NCI-H524 (cell line): ENCODE measurements around the gene MYL6B.
"Not testable (repeated sequence)": the region's sequence is repeated elsewhere in the genome, so short reads cannot be mapped to it uniquely, and the experiment has no call there.

Experiments used
- DNase-seq, 2 experiments: peaks; one replicate each; lab custom pipeline; 2025; lab: John Stamatoyannopoulos, UW

MYL6B gene

GRCh38 chr12:56152756-56153677 is 630 bp downstream of the MYL6B start:
- peak in 1 of 2 experiments; percentile 25 for DNase-seq

DNA sequence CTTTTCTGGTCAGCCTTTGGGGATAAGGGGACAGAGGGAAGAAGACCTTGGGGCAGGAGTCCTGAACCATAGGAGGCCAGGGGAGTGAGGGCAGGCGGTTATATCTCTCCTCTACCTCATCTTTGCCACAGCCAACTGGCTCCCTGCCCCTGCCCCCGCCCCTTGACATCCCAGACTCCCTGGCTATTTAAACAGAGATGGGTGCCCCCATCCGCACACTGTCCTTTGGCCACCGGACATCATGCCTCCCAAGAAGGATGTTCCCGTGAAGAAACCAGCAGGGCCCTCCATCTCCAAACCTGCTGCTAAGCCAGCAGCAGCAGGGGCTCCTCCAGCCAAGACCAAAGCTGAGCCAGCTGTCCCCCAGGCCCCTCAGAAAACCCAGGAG is 1.3 kb downstream of the MYL6B start:
- peak; percentile 16 to 59 for DNase-seq

GRCh38 chr12:56154246-56154771 is 1.9 kb downstream of the MYL6B start:
- peak; percentile 94 to 97 for DNase-seq

DNA sequence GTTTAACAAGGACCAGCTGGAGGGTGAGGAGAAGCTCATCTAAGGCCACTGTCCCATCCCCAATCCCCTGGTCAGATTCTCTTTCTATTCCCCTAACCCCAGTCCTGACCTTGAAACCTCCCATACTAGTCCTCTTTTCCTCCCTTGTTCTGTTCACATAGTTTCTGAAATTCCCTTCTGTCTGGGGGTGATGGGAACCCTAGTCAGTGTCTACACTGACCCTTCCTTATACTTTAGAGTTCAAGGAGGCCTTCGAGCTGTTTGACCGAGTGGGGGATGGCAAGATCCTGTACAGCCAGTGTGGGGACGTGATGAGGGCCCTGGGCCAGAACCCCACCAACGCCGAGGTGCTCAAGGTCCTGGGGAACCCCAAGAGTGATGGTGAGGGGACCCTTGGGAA is 2.4 kb downstream of the MYL6B start:
- no peak for DNase-seq

- no peak for DNase-seq
Measured at GRCh38 chr12:56155256-56155845, 3.0 kb downstream of the MYL6B start.

DNA sequence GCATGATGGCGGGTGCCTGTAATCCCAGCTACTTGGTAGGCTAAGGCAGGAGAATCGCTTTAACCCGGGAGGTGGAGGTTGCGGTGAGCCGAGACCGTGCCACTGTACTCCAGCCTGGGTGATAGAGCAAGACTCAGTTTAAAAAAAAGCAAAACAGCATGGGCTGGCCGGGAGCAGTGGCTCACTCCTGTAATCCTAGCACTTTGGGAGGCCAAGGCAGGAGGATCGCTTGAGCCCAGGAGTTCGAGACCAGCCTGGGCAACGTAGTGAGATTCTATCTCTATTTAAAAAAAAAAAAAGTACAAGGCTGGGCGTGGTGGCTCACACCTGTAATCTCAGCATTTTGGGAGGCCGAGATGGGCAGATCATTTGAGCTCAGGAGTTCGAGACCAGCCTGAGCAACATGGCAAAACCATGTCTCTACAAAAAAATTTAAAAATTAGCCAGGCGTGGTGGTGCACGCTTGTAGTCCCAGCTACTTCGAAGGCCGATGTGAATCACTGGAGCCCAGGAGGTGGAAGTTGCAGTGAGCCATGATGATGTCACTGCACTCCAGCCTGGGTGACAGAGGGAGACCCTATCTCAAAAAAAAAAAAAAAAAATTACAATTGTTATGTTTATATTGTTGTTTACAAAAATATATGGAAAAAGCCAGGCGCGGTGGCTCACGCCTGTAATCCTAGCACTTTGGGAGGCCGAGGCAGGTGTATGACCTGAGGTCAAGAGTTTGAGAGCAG is 4.2 kb downstream of the MYL6B start:
- not testable (repeated sequence) for DNase-seq

- peak; percentile 77 to 85 for DNase-seq
Measured at GRCh38 chr12:56157201-56158028, 5.0 kb downstream of the MYL6B start.

DNA sequence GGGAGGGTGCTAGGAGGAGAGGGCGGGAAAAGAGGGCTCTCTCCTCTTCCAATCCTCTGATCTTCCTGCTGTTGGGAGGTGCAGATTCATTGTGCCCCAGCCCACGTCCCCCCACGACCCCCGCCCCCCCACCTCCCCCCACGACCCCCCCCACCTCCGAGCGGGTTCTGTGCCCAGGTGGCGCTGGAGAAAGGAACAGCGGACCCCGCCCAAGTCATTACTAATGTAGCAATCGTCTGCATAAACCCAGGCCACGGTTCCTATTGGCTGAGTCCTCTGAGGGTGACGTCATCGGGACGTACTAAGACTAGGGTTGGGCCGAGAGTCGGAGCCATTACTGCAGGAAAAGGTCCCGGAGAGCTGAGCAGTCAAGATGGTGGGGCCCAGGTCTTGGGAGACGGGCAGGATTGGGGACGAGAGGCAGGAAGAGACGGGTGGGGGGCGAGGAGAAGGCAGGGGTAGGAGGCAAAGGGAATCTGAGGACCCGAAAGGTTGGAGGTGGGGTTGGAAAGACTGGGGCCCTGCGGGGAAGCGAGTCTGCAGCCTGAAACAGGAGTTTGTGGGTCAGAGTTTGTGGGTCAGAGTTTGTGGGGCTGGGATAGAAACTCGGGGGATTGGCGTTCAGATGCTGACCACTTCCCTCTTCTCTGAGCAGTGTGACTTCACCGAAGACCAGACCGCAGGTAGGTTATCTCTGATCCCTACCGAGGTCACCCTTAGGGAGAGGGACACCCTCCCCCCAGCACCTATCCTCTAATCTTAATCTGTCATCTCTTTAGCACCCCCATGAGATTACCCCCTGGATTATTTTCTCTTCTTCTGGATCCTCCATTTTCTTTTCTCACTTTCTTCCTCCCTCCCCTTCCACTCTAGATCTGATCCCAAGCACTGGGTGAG is 5.9 kb downstream of the MYL6B start, which contains the start of gene MYL6:
Gene MYL6, plus strand, starts transcription at position 331 of the 897 bp plus-strand sequence. Its CDS starts 43 bp downstream, at position 374.
- peak; percentile 95 to 98 for DNase-seq

- peak in 1 of 2 experiments; percentile 38 for DNase-seq
Measured at GRCh38 chr12:56158926-56159461, 6.6 kb downstream of the MYL6B start.

- no peak for DNase-seq
Measured at GRCh38 chr12:56159482-56160192, 7.2 kb downstream of the MYL6B start.

DNA sequence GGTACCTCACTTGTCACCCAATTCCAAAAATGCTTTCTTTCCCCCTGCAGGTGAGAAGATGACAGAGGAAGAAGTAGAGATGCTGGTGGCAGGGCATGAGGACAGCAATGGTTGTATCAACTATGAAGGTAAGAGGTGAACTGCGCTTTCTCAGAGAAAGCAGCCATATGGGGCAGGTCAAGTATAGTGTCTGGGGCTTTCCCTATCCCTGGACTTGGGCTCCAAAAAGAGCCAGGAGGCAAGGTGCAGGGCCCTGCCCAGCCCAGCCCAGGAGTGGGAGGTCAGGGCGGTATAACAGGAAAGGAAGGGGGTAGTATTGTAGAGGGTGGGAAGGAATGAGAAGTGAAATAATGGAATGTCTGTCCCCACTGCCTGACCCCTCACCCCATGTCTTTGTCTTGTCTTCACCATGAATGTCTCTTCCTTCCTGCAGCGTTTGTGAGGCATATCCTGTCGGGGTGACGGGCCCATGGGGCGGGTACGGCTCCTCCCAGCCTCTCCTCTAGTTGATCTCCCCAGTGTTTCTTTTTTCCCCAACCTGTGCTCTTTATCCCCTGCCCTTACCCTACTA is 7.9 kb downstream of the MYL6B start:
- no peak for DNase-seq

DNA sequence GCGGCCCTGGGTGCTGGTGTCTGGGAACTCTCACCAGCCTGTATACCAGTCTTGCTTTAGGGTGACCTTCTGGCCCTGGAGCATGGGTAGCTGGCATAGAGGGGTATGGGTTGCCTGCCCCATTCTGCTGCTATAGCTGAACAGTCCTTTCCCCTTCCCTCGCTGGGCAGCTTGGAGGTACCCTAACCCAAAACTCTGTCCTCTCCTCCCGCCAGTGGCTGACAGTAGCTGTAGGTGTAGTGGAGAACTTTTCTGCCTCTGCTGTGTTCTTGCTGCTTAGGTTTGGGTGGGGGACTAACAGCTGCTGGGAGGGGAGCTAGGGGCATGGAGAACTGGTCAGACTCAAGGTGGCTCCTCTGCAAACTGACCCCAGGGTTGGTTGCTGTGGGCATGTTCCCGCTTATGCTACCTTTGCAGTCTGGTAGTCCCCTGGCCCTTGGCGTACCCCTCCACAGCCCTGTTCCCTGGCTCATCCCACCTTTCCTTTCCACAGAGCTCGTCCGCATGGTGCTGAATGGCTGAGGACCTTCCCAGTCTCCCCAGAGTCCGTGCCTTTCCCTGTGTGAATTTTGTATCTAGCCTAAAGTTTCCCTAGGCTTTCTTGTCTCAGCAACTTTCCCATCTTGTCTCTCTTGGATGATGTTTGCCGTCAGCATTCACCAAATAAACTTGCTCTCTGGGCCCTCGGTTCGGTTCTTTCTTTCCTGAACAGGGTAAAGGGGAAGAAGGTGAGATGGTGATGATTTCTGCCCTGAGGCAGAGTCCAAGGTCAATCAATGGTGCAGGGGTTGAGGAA is 8.7 kb downstream of the MYL6B start:
- no peak for DNase-seq

DNA sequence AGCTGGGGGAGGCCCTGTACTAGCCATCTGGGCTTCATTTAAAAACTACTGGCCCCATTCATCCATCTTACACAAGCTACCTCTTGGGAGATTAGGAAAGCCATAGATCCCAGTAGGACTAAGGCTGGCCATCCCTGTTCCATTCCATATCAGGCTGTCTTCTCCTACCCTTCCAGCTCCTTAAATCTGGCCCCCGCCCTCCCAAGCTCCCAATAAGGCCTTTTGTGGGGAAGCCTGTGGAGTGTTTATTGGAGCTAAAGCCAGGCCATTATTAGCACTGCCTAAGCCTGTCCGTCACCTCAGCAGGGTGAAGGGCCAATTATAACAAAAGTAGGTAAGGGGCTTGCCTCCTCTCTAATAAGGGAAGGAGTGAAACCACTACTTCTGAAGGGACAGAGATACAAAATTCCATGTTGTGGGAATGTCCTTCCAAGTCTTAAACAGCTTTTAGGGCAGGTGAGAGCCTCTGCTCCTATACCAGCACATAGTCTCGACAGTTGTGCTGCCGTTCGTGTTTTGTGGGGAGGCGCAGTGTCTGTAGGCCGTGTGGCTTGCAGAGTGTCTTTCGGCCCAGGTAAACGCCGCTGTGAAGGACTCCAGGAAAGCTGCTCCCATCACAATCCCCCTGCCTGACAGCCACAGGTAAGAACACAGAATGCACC is 9.4 kb downstream of the MYL6B start:
- no peak for DNase-seq

GRCh38 chr12:56162468-56163290 is 10.3 kb downstream of the MYL6B start:
- no peak for DNase-seq

GRCh38 chr12:56163533-56164344 is 11.4 kb downstream of the MYL6B start:
- no peak for DNase-seq

DNA sequence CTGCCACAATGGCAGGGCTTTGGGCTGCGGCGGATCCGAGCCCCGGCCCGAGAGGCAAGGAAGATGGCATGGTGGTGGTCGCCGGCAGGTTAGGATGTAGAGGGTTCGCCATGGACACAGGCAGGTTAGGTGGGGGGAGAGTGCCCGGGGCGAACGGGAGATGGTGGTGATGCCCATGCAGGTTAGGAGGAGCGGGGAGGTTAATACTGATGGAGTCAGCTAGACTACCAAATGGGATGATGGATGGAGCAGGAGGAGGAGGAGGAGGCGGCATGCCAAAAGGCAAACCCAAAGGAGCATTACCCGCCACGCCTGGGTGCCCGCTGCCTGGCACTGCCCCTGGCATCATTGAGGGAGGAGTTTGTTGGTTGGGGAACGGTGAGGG is 11.9 kb downstream of the MYL6B start:
- DNase-seq = no peak
